Epithelial cell of esophagus (primary cell): ENCODE results near the gene SH3PXD2A.
A peak's percentile ranks its signal among the peaks of the same experiment; 100 is the strongest.

Source experiments
- DNase-seq: peaks from one replicate; pipeline ENCODE4 v3.0.0; 2010; ENCODE audit warnings: low read depth
- H3K4me3 ChIP-seq: 2 replicates; pipeline ENCODE4 v1.5.1; 2011; ENCODE audit warnings: mild to moderate bottlenecking, low read length, control low read depth
- TF ChIP-seq, protein P1 (sequence below): IDR thresholded peaks from 2 replicates; pipeline ENCODE4 v1.5.1; 2011; ENCODE audit warnings: low read depth, mild to moderate bottlenecking, low read length, control low read depth, inconsistent platforms; ENCODE audit not compliant: insufficient read depth; ENCODE audit errors: missing control alignments

The SH3PXD2A gene

GRCh38 chr10:103590060-103590459, 265.3 kb downstream of the SH3PXD2A start:
- TF ChIP-seq, protein P1, sequence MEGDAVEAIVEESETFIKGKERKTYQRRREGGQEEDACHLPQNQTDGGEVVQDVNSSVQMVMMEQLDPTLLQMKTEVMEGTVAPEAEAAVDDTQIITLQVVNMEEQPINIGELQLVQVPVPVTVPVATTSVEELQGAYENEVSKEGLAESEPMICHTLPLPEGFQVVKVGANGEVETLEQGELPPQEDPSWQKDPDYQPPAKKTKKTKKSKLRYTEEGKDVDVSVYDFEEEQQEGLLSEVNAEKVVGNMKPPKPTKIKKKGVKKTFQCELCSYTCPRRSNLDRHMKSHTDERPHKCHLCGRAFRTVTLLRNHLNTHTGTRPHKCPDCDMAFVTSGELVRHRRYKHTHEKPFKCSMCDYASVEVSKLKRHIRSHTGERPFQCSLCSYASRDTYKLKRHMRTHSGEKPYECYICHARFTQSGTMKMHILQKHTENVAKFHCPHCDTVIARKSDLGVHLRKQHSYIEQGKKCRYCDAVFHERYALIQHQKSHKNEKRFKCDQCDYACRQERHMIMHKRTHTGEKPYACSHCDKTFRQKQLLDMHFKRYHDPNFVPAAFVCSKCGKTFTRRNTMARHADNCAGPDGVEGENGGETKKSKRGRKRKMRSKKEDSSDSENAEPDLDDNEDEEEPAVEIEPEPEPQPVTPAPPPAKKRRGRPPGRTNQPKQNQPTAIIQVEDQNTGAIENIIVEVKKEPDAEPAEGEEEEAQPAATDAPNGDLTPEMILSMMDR = no peak
- no peak for DNase-seq
- H3K4me3 ChIP-seq = no peak overlapping the region

DNA sequence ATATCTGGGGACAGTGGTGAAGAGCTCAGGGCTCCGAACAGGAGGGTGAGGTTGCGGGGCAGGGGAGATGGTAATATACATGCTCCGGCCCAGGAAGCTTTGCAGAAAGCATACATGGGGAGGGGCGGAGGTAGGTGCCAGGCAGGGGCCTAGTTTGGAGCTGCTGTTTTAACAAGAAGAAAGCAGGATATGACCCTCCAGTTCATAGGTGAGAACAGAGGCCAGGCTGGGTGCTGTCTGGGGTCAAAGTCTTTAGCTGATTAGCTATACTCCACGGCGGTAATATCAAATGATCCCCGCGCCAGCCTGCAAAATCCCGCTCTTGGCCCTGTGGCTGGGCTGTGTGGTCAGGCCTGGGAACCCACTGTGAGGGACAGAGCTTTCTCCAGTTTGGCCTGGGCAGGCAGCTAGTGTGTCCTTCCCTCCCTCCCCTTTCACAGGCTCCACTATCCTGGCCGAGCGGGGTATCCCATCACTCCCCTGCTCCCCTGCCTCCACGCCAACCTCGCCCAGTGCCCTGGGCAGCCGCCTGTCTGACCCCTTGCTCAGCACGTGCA, 266.2 kb downstream of the SH3PXD2A start:
- H3K4me3 ChIP-seq = no peak overlapping the region
- no peak for DNase-seq
- TF ChIP-seq, protein P1 = no peak

DNA sequence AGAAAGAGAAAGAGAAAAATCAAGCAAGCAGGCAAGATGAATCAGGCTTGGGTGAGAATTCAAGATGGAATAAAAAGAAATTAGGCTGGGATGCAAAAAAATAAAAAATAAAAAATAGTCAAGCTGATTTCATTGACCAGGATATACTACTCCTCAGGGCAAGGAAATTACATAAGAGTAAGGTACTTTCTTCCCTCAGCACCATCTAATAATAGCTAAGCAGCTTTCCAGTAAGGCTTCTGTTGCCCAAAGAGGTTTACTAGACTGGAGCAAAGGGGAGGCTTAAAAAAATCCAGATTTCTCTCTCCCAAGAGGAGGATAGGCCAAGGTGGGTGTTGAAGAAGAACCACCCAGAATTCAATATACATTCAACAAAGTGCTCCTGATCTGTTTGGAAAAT, 268.3 kb downstream of the SH3PXD2A start:
- no peak for DNase-seq
- TF ChIP-seq, protein P1 = no peak
- no peak overlapping the region for H3K4me3 ChIP-seq

DNA sequence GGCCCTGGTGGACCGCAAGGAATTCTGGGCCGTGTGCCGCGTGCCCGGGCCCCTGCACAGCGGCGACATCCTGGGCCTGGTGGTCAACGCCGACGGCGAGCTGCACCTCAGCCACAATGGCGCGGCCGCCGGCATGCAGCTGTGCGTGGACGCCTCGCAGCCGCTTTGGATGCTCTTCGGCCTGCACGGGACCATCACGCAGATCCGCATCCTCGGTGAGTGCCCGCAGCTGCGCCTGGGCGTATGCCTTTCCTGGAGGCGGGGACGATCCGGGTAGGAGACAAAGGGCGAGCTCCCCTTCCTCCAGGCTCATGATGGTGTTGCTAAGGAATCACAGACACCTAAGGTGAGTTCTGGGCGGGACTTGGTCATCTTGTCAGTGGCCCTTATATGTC, 270.4 kb downstream of the SH3PXD2A start:
- TF ChIP-seq, protein P1 = no peak
- no peak overlapping the region for H3K4me3 ChIP-seq
- DNase-seq = no peak

- TF ChIP-seq, protein P1 = no peak
- DNase-seq = peak; percentile 42
- H3K4me3 ChIP-seq = peak overlapping the region; percentile 38
Observed at GRCh38 chr10:103584216-103585010, 271.0 kb downstream of the SH3PXD2A start.

GRCh38 chr10:103583871-103584215, 271.5 kb downstream of the SH3PXD2A start:
- DNase-seq = no peak
- TF ChIP-seq, protein P1 = no peak
- peak overlapping the region; percentile 38 for H3K4me3 ChIP-seq
